Neural progenitor cell (in vitro differentiated cells): ENCODE measurements around the gene IL1RAPL1.

Experiments used
- CTCF ChIP-seq: fragments of 200-600 bp; sonication (generic); IDR thresholded peaks from 2 replicates; pipeline ENCODE4 v1.5.1; 2017; ENCODE audit warnings: antibody characterized with exemption, mild to moderate bottlenecking
- EZH2 ChIP-seq: fragments of 200-600 bp; sonication (generic); IDR thresholded peaks from 2 replicates; pipeline ENCODE4 v1.6.1; 2017; ENCODE audit warnings: antibody characterized with exemption, mild to moderate bottlenecking, moderate library complexity

GRCh38 chrX:29867971-29868370 is 1280.7 kb downstream of the IL1RAPL1 start:
- TF ChIP-seq EZH2 (no peak), CTCF (no peak)
